ENCODE data around the gene ATP6V1C2. TPM values are rescaled to one million over a fixed set of nuclear protein-coding genes. Genes with fewer than 3 reads are reported as not detected.

Gene ATP6V1C2
- total and polyA plus RNA-seq, 9 of the 15 experiments (the other 6 are each of a cell fraction or from before 2014, with no cell fraction given) = 0.01 to 0.31 (median 0.10) TPM; not detected in 4

DNA sequence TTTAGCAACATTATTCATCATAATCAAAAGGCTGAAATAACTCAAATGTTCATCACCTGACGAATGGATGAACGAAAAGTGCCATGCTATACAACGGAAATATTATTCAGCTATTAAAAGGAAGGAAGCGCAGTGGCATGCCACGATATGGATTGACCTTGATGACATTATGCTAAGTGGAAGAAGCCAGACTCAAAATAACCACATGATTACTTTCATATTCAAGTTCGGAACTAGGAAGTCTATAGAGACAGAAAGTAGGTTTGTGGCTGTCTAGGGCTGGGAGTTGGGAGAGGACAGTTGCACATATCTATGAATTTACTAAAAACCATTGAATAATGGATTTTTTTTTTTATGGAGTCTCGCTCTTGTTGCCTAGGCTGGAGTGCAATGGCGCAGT is 104.6 kb downstream of the ATP6V1C2 start:
- Histone ChIP-seq H3K4me2 (ENCODE audit: insufficient read depth, low read length) (no peak overlapping the region), H3K9me1 (ENCODE audit: control insufficient read depth, insufficient read depth, low read length) (no peaks in the 10 kb centered on the region), H3K4me3 (no peak overlapping the region), H3K9ac (ENCODE audit: insufficient read depth in 1 of 2, low read depth in 2 of 2, low read length in 2 of 2) (no peak overlapping the region), H3K36me3 (ENCODE audit: control insufficient read depth, insufficient read depth, low read length) (no peaks in the 10 kb centered on the region), H3K4me1 (replicated peaks in 1 of 2; ENCODE audit: control insufficient read depth in 2 of 2, insufficient read depth in 2 of 2, low read length in 2 of 2) (no peaks in the 10 kb centered on the region; a peak in 1 of 5 replicates), H2AFZ (ENCODE audit: low read depth, low read length) (no peak overlapping the region), H3K79me2 (ENCODE audit: control insufficient read depth, insufficient read depth, low read length) (no peaks in the 10 kb centered on the region), H3K27ac (ENCODE audit: extremely low read depth, low read depth, low read length) (no peak overlapping the region), H4K20me1 (replicated peaks; ENCODE audit: control insufficient read depth, insufficient read depth, low read length) (no peaks in the 10 kb centered on the region), H3K27me3 (ENCODE audit: control insufficient read depth in 2 of 2, insufficient read depth in 2 of 2, low read length in 2 of 2) (peaks cover 47 to 69% of the 10 kb centered on the region in 2 experiments), H3K9me3 (replicated peaks; ENCODE audit: control insufficient read depth, insufficient read depth, low read depth, low read length) (no peaks in the 10 kb centered on the region)
- ChIA-PET POLR2A (no interaction called here), CTCF (ENCODE audit: low intra/inter-chr PET ratio) (no interaction called here)
- in situ Hi-C loops (cut with MboI) = loop anchor here (25.0 kb wide), 1 partner anchor 586 kb away; no protein-coding TSS in a partner anchor
- no peak for FAIRE-seq
- intact Hi-C loops (cut with micrococcal nuclease) = no loop called here
- 1% methylated on average over 8 of the region's 8 CpGs for WGBS (ENCODE audit: insufficient coverage, low coverage, missing lambda C conversion rate)
- TF ChIP-seq JUND (IDR thresholded peaks at IDR 0.05; ENCODE audit: borderline replicate concordance, low read depth, low read length) (no peak), JUND (tag; IDR thresholded peaks at IDR 0.05; ENCODE audit: borderline replicate concordance, low read depth, low read length) (no peak), ZC3H4 (CRISPR knock-in tag; IDR thresholded peaks at IDR 0.05; ENCODE audit: borderline replicate concordance) (no peak), SRSF1 (IDR thresholded peaks at IDR 0.05; ENCODE audit: low read depth, low read length) (no peak), GATA2 (CRISPR knock-in tag; IDR thresholded peaks at IDR 0.05) (no peak), HLTF (IDR thresholded peaks at IDR 0.05) (no peak)
- TF ChIP-seq, protein P1, sequence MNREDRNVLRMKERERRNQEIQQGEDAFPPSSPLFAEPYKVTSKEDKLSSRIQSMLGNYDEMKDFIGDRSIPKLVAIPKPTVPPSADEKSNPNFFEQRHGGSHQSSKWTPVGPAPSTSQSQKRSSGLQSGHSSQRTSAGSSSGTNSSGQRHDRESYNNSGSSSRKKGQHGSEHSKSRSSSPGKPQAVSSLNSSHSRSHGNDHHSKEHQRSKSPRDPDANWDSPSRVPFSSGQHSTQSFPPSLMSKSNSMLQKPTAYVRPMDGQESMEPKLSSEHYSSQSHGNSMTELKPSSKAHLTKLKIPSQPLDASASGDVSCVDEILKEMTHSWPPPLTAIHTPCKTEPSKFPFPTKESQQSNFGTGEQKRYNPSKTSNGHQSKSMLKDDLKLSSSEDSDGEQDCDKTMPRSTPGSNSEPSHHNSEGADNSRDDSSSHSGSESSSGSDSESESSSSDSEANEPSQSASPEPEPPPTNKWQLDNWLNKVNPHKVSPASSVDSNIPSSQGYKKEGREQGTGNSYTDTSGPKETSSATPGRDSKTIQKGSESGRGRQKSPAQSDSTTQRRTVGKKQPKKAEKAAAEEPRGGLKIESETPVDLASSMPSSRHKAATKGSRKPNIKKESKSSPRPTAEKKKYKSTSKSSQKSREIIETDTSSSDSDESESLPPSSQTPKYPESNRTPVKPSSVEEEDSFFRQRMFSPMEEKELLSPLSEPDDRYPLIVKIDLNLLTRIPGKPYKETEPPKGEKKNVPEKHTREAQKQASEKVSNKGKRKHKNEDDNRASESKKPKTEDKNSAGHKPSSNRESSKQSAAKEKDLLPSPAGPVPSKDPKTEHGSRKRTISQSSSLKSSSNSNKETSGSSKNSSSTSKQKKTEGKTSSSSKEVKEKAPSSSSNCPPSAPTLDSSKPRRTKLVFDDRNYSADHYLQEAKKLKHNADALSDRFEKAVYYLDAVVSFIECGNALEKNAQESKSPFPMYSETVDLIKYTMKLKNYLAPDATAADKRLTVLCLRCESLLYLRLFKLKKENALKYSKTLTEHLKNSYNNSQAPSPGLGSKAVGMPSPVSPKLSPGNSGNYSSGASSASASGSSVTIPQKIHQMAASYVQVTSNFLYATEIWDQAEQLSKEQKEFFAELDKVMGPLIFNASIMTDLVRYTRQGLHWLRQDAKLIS (CRISPR knock-in tag; IDR thresholded peaks at IDR 0.05) = no peak
- TF ChIP-seq, protein P2, sequence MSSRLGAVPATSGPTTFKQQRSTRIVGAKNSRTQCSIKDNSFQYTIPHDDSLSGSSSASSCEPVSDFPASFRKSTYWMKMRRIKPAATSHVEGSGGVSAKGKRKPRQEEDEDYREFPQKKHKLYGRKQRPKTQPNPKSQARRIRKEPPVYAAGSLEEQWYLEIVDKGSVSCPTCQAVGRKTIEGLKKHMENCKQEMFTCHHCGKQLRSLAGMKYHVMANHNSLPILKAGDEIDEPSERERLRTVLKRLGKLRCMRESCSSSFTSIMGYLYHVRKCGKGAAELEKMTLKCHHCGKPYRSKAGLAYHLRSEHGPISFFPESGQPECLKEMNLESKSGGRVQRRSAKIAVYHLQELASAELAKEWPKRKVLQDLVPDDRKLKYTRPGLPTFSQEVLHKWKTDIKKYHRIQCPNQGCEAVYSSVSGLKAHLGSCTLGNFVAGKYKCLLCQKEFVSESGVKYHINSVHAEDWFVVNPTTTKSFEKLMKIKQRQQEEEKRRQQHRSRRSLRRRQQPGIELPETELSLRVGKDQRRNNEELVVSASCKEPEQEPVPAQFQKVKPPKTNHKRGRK (tag; IDR thresholded peaks at IDR 0.05) = no peak
- TF ChIP-seq, protein P3, sequence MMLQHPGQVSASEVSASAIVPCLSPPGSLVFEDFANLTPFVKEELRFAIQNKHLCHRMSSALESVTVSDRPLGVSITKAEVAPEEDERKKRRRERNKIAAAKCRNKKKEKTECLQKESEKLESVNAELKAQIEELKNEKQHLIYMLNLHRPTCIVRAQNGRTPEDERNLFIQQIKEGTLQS (IDR thresholded peaks at IDR 0.05) = no peak
- TF ChIP-seq, protein P3 (CRISPR knock-in tag; conservative IDR thresholded peaks at IDR 0.05) = no peak
- TF ChIP-seq, protein P4, sequence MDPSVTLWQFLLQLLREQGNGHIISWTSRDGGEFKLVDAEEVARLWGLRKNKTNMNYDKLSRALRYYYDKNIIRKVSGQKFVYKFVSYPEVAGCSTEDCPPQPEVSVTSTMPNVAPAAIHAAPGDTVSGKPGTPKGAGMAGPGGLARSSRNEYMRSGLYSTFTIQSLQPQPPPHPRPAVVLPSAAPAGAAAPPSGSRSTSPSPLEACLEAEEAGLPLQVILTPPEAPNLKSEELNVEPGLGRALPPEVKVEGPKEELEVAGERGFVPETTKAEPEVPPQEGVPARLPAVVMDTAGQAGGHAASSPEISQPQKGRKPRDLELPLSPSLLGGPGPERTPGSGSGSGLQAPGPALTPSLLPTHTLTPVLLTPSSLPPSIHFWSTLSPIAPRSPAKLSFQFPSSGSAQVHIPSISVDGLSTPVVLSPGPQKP (CRISPR knock-in tag; IDR thresholded peaks at IDR 0.05) = no peak
- no peak for DNase-seq (ENCODE audit: extremely low read depth in 1 of 4, low spot score in 3 of 4)
- ATAC-seq = no peak
- BruUV-seq (replicated peaks) = no TSS peak

All from K562 (cell line).